NCI-H446 (cell line): ENCODE measurements around the gene FAM8A1.

Experiments used
- DNase-seq, 2 experiments: peaks; one replicate each; lab custom pipeline; 2025; lab: John Stamatoyannopoulos, UW

The FAM8A1 gene

DNA sequence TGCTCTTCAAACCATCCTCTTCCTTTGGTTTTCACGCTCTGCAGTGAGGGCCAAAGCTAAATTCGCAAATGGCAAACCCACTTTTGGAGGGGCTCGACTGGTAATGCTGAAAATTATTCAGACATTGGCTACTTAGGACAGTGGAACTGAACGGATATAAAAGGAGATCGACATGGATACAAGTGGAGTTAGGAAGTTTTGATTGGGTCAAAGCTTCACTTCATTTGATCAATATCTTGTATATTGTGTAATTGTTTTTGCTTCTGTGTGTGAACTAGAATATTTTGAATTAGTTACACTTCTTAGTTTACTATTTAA, 1.2 kb downstream of the FAM8A1 start:
- DNase-seq: no peak

DNA sequence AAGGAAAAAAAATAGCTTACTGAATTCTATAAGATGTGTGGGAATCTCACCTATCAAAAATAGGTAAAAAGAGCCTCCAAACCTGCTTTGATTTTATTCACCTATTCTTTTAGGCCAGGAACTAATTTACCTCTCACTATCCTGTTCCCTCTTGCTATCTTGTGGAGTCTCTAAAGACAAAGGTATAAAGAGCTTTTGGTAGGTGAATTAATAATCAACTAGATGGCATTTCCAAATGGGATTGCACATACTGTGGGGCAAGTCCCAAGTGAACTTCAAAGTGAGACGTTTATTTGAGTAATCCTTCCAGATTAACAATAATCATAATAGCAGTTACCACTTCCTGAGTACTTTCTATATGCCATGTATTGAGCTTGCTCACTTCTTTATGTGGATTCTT, 2.8 kb downstream of the FAM8A1 start:
- DNase-seq: no peak

DNA sequence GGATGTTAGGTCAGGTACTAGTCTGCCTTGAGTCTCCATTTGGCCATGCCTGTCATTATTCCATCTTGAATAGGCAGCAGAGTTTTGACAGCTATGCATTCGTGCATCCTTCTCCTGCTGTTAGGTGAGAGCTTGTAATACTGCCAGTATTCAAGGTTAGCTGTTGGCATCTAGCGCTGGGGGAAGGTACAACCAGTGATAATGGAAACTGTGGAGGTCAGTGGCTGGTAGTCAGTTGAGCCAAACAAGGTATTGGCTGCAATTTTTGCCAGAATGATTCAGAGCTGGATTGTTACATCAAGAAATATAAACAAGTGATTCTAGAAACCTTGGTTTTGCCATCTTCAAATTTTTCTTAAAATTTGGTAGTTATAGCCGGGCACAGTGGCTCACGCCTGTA, 6.5 kb downstream of the FAM8A1 start:
- no peak for DNase-seq

DNA sequence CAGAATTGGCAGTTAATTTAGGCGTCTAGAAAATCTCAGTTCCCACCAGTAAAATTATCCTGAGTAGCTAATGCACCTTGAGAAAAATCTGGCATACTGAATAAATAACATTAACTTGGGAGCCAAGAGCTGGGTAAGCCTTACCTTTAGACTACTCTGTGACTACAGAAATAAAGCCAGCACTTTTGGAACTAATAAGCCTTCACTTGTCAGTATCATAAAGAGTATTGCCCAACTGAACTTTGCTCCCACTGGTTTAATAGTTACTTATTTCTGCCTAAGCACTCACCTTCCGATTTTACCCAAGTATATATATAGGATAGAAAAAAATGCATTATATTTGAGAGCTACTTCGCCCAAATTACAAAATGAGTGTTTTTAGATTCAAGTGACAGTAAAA, 10.7 kb downstream of the FAM8A1 start:
- DNase-seq: no peak

DNA sequence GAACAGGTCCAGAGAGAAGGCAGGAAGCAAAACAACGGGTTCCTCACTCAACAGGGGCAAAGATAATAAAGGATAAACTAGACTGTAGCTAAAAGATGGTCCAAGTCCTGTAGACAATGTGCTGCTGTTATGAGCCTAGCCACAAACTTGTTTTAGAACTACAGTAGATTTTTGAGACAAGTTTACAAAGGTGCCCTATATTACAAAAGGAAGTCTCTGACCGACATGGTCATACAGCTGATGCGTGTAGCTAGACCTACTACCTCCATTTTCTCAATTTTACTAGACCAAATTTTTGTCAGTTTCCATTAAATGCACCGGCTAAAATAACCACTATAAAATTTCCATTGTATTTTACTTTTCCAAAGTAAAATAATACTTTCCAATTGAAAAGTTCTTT, 11.9 kb downstream of the FAM8A1 start:
- no peak for DNase-seq

DNA sequence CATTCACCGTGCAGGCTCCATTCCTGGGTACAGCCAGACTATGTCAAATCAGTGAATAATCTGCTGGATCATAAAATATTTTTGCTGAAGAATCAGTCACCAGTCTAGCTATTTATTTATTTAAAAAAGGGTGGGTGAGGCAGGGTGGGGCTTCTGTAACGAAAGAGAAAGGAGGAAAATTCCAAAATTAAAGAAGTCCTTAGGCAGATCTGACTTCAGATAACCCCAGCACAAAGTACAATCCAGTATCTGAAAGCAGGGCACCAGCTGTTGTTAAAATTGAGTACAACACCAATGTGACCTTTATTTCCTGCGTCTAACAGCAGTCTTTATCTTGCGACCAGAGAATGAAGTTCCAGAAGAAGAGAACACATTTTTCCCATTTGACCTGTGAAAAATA, 15.7 kb downstream of the FAM8A1 start:
- DNase-seq: no peak

DNA sequence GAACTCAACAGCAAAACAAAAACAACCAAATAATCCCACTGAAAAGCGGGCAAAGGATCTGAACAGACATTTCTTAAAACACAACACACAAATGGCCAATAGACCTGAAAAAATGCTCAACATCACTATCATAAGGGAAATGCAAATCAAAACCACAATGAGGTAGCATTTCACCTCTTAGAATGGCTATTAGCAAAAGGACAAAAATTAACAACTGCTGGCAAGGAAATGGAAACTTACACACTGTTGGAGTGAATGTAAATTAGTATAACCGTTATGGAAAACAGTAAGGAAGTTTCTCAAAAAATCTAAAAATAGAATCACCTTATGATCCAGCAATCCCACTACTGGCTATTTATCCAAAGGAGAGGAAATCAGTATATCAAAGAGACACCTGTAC, 20.9 kb downstream of the FAM8A1 start:
- no peak for DNase-seq

DNA sequence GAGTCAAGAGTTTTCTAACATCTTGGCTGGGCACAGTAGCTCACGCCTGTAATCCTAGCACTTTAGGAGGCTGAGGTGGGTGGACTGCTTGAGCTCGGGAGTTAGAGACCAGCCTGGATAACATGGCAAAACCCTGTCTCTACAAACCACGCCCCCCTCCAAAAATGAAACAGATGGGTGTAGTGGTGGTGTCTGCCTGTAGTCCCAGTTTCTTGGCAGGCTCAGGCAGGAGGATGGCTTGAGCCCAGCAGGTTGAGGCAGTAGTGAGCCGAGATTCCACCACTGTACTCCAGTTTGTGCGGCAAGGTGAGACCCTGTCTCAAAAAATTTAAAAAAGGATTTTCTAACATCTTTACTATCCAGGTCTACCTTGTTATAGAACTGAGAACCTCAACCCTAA, 22.0 kb downstream of the FAM8A1 start:
- DNase-seq: peak; percentile 67 to 79

DNA sequence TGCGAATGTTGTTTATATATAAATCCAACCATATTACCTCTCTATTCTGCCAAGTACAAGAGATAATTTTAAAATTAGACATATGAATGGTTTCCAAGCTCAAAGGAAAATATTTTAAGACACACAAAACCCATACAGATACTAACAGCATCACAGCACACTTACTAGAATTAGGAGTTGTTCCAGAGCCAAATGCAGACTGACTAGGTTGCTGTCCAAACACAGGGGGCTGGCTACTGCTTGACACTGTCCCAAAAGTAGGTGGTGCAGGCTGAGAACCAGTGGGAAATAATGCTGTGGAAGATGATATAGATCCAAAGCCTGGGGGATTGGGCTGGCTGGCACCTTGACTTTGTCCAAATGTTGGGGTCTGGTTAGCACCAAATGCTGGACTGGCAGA, 24.3 kb downstream of the FAM8A1 start:
- DNase-seq: no peak

DNA sequence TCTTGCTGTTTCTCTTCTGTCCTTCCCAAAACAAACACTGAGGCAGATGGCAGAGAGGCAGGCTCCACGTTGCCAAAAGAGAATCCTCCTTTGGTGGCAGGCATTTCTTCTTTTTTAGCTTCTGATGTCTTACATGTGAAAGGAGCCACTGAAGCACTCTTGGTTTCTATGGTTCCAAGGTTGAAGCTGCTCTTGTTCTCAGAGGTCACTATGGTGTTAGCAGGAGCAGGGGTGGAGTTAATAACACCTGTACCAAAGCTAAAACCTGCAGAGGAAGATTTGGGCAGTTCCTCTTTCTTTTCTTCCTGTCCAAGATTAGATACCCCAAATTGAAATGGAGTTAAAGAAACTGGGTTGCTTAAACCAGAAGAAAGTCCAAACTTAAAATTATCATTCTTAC, 28.8 kb downstream of the FAM8A1 start:
- peak; percentile 11 to 21 for DNase-seq

DNA sequence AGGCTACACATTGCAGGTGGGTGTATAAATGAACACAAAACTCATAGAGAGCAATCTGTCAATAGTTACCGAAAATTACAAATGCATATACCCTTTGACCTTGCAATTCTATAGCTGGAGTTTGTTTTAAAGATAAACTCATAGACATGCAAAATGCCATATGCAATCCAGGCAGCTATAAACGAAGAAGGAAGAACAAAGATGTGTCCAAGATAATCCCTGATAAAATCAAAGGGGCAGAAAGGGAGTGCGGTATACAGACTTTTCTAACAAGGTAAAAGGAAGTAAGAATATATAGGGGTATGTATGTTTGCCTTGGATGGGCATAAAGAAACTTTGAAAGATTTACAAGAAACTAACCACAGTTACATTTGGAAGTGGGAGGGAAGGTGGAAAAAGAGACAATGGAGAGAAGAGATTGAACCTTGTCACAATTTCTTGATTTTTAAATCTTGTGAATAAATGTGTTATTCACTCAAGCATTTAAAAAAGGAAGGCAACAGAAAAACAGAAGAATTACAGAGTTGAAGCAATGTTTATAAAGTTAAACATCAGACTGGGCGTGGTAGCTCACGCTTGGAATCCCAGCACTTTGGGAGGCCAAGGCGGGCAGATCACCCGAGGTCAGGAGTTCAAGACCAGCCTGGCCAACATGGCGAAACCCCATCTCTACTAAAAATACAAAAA, 29.9 kb downstream of the FAM8A1 start:
- DNase-seq: no peak

DNA sequence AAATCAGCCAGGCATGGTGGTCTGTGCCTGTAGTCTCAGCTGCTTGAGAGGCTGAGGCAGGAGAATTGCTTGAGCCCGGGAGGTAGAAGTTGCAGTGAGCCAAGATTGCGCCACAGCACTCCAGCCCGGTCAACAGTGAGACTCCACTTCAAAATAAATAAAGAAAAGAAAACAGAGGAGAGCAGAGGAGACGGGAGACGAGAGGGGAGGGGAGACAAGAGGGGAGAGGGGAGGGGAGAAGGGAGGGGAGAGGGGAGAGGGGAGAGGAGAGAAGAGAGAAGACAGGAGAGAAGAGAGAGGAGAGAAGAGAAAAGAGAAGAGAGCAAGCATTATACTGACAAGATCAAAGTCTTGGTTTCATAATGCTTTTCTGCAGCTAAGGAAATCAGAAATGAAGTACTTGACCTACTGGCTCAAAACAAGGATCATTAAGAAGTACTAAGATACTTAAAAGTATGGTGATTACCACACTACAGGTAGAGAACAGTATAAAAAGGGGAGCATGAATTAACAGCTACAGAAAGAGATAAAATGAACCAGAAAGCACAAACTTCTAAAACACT, 30.5 kb downstream of the FAM8A1 start:
- DNase-seq: no peak

DNA sequence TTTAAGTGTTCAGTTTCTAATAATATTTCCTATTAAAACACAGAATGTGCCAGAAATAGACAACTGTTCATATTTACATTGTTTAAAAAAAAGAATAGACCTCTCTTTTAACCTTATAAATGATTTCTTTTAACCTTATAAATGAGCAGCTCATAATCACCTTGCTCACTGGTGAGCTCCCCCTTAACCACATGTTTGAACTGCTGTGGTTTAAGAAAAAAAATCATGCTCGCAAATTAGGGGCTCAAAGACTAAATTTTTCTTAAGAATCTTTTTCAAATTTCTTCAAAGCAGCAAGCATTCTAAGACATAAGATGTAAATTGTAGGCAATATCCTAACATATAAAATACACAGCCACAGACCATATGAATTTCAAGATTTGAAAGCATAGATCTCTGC, 32.8 kb downstream of the FAM8A1 start:
- DNase-seq: no peak

DNA sequence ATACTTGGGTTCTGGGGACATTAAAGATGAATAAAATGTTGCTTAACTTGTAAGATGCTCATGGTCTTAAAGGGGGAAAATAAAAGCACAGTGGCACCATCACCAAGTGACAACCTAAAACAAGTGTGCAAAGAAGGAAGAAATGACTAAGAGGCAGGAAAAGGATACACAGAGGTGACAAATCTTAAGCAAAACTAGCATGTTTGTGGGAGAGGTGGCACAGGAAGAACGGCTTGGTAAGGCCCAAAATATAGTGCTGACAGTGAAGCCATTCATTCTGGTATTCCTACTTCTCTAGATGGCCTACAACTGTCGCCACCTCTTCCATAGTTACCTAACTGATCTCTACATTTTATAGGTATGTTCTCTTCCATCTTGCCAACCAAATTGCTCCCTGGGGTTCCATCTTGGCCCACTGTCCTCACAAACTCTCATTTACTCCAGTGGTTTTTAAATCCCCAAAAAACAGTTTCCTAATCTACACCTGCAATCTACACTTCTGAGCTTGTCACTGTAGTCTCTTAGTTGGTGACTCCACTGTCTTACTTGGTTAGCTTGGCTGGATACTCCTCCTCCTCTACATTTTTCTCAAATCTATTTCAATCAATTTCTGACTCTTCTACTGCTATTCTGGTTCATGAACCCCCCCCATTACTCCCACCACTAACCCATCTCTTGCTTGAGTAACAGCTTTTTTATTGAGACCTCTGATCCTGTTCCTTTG, 33.5 kb downstream of the FAM8A1 start:
- no peak for DNase-seq

DNA sequence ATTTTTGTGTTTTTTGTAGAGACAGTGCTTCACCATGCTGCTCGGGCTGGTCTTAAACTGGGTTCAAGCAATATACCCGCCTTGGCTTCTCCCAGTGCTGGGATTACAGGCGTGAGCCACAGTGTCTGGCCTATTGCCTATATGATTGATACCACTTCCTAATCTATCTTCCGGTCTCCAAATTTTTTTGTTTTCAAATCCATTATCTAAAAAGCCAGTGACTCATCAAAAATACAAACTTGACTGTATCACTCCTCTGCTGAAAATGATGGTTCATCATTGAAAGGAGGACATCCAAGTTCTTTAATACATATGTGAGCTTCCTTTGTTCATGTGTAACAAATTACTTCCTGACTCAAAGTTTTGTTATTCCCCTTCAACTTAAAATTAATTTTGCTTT, 35.5 kb downstream of the FAM8A1 start:
- no peak for DNase-seq

DNA sequence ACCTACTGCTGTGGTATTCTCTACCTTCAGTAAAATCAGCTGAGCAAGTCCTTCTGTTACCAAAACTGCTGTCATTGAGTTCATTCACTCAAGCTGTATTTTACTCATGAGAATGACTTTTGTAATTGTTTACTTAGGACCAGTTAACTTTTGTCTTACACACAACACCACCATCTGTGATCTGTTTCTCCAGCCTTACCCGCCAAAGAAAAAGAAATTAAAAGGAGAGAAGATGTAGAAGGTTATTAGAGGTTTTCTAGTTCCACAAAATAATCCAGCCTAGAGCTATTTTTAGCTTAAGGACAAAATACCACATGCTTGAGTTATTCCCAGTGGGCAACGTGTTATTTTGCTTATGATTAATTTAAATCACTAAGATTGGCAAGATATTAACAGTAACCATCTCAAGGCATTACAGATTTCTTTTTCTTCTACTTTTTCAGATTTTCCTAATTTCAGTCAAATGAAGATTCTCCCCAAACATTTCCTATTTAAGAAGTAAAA, 38.2 kb downstream of the FAM8A1 start:
- no peak for DNase-seq

DNA sequence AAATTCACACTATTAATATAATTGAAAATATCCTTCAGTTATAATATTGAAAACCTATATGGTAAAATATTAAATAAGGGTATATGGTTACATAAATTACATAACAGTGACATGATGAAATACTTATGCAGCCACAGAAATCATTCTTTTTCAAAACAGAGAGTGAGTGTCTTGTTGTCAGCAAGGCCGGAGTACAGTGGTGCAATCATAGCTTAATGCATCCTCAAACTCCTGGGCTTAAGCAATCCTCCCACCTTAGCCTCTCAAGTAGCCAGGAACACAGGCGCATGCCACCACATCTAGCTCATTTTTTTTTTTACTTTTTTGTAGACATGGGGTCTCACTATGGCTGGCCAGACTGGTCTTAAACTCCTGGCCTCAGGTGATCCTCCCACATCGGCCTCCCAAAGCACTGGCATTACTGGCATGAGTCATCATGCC, 40.4 kb downstream of the FAM8A1 start:
- no peak for DNase-seq

DNA sequence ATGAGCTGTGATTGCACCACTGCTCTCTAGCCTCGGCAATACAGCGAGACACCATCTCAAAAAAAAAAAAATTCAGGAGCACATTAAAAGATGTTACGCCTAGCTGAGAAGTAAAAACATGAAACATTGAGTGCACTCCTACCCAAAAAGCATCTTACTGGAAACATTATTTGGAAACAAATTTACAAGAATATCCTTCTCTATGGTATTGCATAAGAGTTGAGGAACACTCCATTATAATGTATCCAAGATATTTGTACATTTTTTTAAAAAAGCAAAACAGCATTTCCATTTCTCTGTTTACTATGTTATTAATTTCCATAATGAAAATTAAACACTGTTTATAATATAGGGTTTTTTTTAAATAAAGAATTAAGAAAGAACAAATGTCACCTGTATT, 48.6 kb downstream of the FAM8A1 start:
- no peak for DNase-seq

DNA sequence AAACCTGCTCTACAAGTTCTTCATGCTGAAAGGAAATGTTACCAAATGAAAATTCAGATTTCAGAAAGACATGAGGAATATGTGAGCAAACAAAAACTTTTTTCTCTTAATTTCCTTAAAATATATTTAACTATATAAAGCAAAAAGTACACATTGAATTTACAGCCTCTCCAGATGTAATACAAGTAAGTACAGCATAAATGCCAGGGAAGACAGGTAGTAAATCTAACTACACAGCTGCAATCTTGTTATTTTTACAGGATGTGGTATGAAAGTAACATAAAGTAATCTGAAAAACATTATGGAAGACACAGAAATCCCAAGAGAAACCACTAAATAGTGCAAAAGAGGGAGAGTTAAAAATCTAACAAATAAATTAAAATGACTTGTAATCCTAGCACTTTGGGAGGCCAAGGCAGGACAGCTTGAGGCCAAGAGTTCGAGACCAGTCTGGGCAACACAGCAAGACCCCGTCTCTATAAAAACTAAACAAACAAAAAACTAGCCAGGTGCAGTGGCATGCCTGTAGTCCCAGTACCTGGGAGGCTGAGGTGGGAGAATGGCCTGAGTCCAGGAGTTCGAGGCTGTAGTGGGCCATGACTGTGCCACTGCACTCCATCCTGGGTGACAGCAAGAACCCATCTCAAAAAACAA, 50.7 kb downstream of the FAM8A1 start:
- DNase-seq: no peak

DNA sequence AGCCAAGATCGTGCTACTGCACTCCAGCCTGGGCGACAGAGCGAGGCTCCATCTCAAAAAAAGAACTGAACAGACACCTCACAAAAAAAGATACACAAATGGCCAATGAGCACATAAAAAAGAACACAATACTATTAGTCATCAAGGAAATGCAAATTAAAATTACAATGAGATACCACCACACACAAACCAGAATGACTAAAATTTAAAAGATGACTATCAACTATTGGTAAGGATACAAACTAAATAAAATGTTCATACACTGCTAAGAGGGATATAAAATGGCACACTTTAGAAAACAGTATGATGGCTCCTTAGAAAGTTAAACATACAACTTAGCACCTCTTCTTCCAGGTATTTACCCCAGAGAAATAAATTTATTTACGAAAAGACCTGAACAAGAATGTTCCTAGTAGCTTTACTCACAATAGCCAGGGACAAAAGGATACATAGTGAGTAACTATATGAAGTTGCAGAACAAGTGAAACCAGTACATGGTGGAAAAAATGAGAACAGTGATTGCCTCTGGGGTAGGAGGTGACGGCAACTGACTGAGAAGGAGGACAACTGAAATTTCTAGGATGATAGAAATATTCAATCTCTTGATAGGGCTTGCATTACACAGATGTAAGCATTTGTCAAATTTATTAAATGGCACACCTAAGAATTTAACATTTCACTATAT, 53.2 kb downstream of the FAM8A1 start:
- DNase-seq: no peak

DNA sequence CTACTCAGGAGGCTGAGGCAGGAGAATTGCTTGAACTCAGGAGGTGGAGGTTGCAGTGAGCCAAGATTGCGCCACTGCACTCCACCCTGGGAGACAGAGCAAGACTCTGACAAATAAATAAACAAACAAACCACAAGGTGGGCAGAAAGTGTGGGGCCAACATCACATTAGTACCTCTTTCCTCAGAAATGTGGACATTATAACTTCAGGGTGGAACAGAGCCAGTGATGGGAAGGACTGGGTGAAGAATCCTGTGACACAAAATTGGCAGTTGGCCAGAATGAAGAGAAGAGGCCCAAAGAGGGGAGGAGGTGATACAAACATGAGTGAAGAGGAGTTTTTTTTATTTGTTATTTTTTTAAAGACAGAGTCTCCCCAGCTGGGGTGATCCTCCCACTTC, 56.0 kb downstream of the FAM8A1 start:
- peak in 1 of 2 experiments; percentile 28 for DNase-seq

DNA sequence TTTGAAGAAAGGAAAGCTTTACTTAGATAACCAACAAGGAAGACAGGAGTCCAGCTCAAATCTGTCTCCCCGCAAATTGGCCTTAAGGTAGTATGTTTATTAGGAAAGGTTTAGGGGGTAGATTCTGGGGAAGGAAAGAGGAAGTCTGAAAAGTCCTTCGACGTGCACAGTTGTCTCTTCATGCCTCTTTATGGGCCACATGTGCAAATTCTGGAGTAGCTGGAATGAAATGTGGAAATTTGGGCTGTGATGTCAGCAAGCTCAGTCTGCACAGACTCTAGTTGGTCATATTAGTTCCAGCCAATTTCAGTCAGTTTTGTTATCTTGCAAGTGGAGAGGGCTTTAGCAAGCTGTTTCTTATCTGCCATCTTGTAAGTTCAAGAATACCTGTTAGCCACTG, 56.5 kb downstream of the FAM8A1 start:
- no peak for DNase-seq
